NCI-H524 treated with DMSO at 0.1 percent for 48 hours (cell line): Measurements from ENCODE around the gene MYO19.
"Not testable (repeated sequence)": the region's sequence is repeated elsewhere in the genome, so short reads cannot be mapped to it uniquely, and the experiment has no call there.

Experiments
- DNase-seq: peaks from one replicate; lab custom pipeline; 2025; lab: John Stamatoyannopoulos, UW

MYO19 gene

DNA sequence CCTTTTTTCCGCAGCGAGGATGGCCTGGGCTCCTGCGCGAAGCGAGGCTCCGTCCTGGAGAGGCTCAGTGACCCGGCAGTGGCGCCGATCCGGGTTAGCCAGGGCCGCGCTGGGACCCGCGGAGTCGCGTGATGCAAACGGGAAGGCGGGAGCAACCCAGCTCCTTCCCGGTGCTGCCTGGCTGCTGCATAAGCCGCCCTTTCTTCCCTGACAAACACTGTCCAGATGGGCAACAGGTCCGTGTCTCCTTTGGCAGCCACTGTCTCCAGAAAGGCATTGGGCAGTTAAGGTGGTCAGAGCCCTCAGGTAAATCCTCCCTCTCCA, 69.9 kb downstream of the MYO19 start:
- DNase-seq: no peak

DNA sequence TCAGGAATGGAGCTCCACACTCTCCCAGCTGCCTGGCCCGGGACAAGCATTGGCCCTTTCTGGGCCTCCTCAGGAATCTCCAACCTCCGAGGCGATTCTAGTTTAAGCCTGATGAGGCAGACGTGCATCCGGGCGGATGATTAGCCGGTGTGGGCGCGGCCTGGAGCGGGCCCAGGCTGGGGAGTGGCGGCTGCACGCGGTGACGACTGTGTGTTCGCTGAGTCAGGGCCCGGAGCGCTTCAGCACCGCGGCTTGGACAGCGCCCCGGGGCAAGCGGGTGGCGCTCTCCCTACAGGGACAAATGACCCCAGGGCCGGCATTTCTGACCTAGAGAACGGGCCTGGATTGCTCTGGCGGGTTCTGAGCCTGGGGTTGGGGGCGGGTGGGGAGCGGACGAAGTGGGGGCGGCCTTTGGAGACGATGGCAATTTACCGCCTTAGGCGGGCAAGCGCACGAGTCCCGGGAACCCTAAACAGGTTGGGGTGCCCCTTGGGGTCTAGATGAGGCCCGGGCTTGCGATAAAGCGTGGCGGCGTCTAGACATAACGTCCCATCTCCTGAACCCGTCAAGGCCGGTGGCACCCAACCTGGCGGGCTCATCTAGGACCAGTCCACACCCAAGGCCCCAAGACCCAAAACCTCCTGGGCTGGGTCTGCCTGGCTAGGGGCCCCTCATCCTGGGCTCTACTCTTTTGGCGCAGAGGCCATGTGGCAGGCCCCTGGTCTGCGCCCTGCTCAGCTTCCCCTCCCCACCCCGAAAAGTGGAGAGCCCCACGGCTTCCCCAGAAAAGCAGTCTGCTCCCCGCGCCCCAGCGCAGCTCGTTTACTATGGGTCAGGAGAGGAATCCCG, 70.5 kb downstream of the MYO19 start:
- DNase-seq: no peak

DNA sequence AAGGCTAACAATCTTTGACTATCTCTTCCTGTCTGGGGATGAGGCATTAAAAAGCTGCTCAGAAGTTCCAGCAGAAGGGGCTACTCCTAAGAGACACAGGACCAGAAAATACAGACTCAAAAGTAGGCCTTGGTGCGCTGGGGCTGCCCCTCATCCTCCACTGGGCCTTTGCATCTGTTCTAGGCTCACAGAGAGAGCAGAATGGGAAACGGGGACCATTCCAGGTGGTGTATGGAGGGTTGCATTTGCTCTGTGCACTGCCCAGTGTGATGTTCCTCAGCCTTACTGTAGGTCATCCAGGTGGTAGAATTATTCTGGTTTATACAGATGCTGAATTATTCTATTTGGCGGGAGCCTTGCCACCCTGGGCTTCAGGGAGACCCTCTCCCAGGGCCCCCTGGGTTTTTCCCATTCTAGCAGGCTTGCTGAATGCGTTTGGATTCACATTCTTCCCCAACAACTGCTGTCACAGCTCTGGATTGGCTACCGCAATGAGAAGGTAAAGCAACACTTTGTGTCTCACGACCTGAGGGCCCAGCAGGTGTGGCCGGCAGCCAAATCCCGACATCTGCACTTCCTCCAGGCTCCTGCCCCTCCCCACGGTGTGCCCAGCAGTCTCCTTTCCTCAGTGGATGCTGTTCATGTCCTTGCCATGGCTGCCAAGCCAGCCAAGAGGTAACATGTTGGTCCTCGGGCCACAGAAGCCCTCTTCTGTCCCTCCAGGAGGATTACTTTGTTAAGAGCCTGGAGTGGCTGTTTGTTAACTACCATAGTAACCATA, 73.1 kb downstream of the MYO19 start:
- DNase-seq: no peak

DNA sequence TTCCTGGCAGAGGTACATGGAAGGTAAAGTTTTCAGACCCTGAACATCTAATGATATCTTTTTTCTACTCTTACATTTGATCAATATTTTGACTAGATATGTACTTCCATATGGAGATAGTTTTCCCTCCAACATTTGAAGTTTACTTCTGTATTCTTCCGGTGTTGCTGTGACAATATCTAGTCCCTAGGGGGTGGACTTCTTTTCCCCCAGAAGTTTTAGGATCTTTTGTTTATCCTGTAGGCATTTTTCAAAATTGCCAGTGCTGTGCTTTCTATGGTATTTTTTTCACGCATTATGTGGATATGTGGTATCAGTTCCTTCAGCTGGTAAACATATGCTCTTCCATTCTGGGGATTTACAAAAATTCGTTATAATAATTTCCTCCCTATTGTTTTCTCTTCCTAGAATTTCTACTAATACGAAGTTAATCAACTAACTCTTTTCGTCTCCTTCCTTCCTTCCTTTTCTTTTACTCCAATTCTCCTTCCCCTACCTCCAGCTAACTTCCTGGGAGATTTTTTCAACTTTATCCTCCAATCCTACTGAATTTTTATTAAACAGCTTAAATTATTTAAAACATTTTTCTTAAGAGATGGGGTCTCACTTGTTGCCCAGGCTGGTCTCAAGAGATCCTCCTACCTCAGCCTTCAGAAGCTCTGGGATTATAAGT, 74.3 kb downstream of the MYO19 start:
- no peak for DNase-seq

DNA sequence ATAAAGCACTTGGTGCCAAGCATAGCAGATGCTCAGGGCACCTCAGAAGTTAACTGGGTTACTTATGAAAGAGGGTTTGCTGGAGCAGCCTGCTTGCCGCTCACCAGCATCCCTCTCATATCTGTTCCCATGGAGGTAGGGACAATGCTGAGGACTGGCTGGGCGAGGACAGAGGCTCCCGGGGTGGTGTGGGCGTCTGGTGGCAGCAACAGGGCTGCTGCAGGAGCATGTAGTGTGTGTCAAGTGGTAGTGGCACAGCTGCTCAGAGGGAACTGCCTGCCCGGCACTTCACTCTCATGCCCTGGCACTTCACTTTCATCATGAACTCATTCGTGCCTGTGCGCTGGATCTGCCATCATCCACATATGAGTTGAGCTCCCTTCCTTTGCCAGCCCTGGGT, 75.1 kb downstream of the MYO19 start:
- DNase-seq: no peak

DNA sequence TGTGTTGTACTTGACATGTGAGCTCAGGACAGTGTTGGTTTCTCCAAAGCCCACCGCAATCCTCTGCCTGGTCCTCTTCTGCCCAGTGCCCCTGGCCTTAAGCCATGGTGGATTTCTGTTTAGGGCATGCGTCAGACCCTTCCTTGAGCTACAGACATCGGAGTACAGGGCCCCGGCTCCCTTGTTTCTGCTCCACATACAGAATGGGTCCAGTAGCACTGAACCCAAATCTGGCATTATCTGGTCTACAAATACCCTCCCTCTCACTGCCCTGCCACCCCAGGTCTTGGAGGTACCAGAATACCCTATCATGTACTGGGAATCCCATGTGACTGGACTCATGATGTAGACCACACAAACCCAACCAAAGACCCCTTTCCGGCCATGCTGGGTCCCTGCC, 75.6 kb downstream of the MYO19 start:
- DNase-seq: no peak

DNA sequence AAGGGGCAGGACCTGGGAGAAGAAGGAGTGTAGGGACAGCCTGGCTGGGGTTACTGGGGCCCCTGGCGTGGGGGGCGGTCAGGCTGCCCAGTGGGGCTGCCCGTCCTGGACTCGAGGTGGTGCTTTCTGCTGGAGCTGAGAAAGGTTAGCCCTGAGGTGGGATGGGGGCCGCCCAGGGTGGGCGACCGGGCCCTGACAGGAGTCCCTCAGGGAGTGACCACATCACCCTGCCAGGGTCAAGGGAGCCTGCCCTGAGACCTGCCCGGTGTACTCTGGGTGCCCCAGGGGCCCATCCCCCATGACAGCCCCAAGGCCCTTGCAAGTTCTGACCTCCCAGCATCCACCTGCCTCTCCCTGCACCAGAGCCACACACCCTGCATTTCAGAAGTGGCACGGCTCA, 77.0 kb downstream of the MYO19 start:
- not testable (repeated sequence) for DNase-seq

DNA sequence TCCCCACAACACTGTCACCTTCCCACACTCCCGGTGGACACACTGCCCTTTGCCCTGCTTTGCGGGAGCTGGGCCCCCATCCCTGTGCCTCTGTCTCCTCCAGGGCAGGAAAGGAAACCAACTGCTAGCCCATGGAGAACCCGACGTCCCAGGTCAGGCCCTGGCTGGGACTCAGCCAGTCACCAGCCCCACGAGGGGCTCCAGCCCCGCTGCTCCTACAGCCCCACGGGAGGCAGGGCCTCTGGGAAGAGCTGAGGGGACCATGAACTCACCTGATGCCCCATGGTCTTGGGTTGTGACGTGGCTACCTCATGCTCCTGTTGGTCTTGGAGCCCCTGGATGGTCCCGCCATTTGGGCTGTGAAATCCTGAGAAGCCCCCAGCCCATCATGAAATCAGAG, 81.8 kb downstream of the MYO19 start:
- DNase-seq: not testable (repeated sequence)

DNA sequence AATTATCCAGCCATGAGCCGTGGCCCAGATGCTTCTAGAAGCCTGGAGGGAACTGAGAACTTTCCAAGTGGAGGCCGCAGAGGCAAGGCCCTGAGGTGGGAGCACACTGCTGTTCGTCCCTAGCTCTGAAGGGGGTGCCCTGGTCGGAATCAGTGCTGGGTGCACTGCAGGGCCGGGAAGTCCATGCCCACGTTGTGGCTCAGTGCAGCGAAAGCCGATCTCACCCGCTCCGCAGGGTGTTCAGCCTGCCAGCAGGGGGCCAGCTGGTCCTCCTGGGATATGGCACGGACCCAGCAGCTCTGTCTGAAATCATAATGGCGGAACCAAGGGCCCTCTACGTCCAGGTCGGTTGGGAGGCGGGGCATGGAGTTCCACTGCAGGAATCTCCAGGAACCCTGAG, 84.7 kb downstream of the MYO19 start:
- DNase-seq: not testable (repeated sequence)
